ENCODE data around the gene ARHGEF12. TPM values are rescaled to one million over a fixed set of nuclear protein-coding genes. Genes with fewer than 3 reads are reported as not detected.

The ARHGEF12 gene
- total RNA-seq, 8 experiments from 2014 or later = 37.5 to 108 (median 48.2) TPM

- Histone ChIP-seq H3K27ac (peak overlapping the region in 1 of 2 donors; percentile 78), H3K4me1 (replicated peaks in 1 of 2) (peaks cover 7 to 22% of the 10 kb centered on the region in 2 donors), H3K4me3 (peak overlapping the region in 4 of 5 donors; percentile 17 to 37 (median 36))
- in situ Hi-C loops (cut with MboI; ENCODE audit: low pct_unique_long_range_greater_than_20kb in 2 of 9, low sequenced_read_pairs in 9 of 9, unreplicated experiment in 9 of 9) = no loop called here
- peak in 4 of 8 experiments; percentile 34 to 63 (median 62) for ATAC-seq (replicated peaks in 6 of 8)
- WGBS, 10 experiments = 61 to 100% (median 83%) methylated on average over 2 to 5 of the region's 5 CpGs; no CpG with 5 or more reads in 1 of the 10 experiments
These were observed 48.9 kb downstream of the ARHGEF12 start for GRCh38 chr11:120385110-120385509.

- in situ Hi-C loops (cut with MboI; ENCODE audit: low pct_unique_long_range_greater_than_20kb in 2 of 9, low sequenced_read_pairs in 9 of 9, unreplicated experiment in 9 of 9) = no loop called here
- Histone ChIP-seq H3K4me3 (peak overlapping the region; percentile 3 to 37 (median 36)), H3K4me1 (replicated peaks in 1 of 2) (peaks cover 7 to 22% of the 10 kb centered on the region in 2 donors), H3K27ac (peak overlapping the region in 1 of 2 donors; percentile 78)
- ATAC-seq (replicated peaks in 6 of 8) = peak in 5 of 8 experiments; percentile 33 to 44 (median 35)
- WGBS, 10 experiments = 40 to 83% (median 72%) methylated on average over 1 to 2 of the region's 2 CpGs; no CpG with 5 or more reads in 2 of the 10 experiments
These were observed 49.4 kb downstream of the ARHGEF12 start for GRCh38 chr11:120385655-120386054.

GRCh38 chr11:120386318-120386717 is 50.1 kb downstream of the ARHGEF12 start:
- WGBS, 10 experiments = 71 to 100% (median 96%) methylated on average over 1 of the region's 1 CpG; no CpG with 5 or more reads in 2 of the 10 experiments
- ATAC-seq (replicated peaks in 6 of 8) = peak in 1 of 8 experiments; percentile 67
- Histone ChIP-seq H3K4me1 (replicated peaks in 1 of 2) (peaks cover 10 to 25% of the 10 kb centered on the region in 2 donors), H3K4me3 (peak overlapping the region; percentile 3 to 37 (median 36)), H3K27ac (no peak overlapping the region)
- in situ Hi-C loops (cut with MboI; ENCODE audit: low pct_unique_long_range_greater_than_20kb in 2 of 9, low sequenced_read_pairs in 9 of 9, unreplicated experiment in 9 of 9) = no loop called here

GRCh38 chr11:120386774-120387371 is 50.7 kb downstream of the ARHGEF12 start:
- in situ Hi-C loops (cut with MboI; ENCODE audit: low pct_unique_long_range_greater_than_20kb in 2 of 9, low sequenced_read_pairs in 9 of 9, unreplicated experiment in 9 of 9) = no loop called here
- Histone ChIP-seq H3K4me3 (peak overlapping the region in 4 of 5 donors; percentile 17 to 37 (median 36)), H3K4me1 (replicated peaks in 1 of 2) (peaks cover 16 to 26% of the 10 kb centered on the region in 2 donors), H3K27ac (no peak overlapping the region)
- 20 to 100% (median 79%) methylated on average over 1 to 2 of the region's 2 CpGs; no CpG with 5 or more reads in 1 of the 10 experiments for WGBS, 10 experiments
- ATAC-seq (replicated peaks in 6 of 8) = peak in 2 of 8 experiments; percentile 8 to 47

GRCh38 chr11:120388261-120388660 is 52.0 kb downstream of the ARHGEF12 start:
- in situ Hi-C loops (cut with MboI; ENCODE audit: low pct_unique_long_range_greater_than_20kb in 2 of 9, low sequenced_read_pairs in 9 of 9, unreplicated experiment in 9 of 9) = no loop called here

GRCh38 chr11:120389693-120390584 is 53.7 kb downstream of the ARHGEF12 start:
- ATAC-seq (replicated peaks in 6 of 8) = no peak
- Histone ChIP-seq H3K4me3 (no peak overlapping the region), H3K27ac (no peak overlapping the region), H3K4me1 (replicated peaks in 1 of 2) (peaks cover 16 to 24% of the 10 kb centered on the region in 2 donors)
- in situ Hi-C loops (cut with MboI; ENCODE audit: low pct_unique_long_range_greater_than_20kb in 2 of 9, low sequenced_read_pairs in 9 of 9, unreplicated experiment in 9 of 9) = no loop called here
- WGBS, 10 experiments = 90 to 100% (median 95%) methylated on average over 4 to 5 of the region's 5 CpGs

More at GRCh38 chr11:120388261-120388660, 52.0 kb downstream of the ARHGEF12 start:
- ATAC-seq (replicated peaks in 6 of 8) = no peak
- Histone ChIP-seq H3K27ac (no peak overlapping the region), H3K4me3 (no peak overlapping the region), H3K4me1 (replicated peaks in 1 of 2) (peaks cover 16 to 29% of the 10 kb centered on the region in 2 donors)

GRCh38 chr11:120390585-120390922 is 54.3 kb downstream of the ARHGEF12 start:
- in situ Hi-C loops (cut with MboI; ENCODE audit: low pct_unique_long_range_greater_than_20kb in 2 of 9, low sequenced_read_pairs in 9 of 9, unreplicated experiment in 9 of 9) = no loop called here
- Histone ChIP-seq H3K27ac (no peak overlapping the region), H3K4me1 (replicated peaks in 1 of 2) (peaks cover 15 to 21% of the 10 kb centered on the region in 2 donors), H3K4me3 (no peak overlapping the region)
- ATAC-seq (replicated peaks in 6 of 8) = no peak
- WGBS, 10 experiments = 80 to 100% (median 100%) methylated on average over 1 of the region's 1 CpG; no CpG with 5 or more reads in 2 of the 10 experiments

GRCh38 chr11:120391292-120391691 is 55.1 kb downstream of the ARHGEF12 start:
- no peak overlapping the region for H3K4me3 ChIP-seq
- peak overlapping the region; percentile 12 to 15 for H3K27ac ChIP-seq
- H3K4me1 ChIP-seq (replicated peaks in 1 of 2) = peaks cover 9 to 16% of the 10 kb centered on the region in 2 donors
- ATAC-seq (replicated peaks in 6 of 8) = peak in 5 of 8 experiments; percentile 65 to 99 (median 79)
- in situ Hi-C loops (cut with MboI; ENCODE audit: low pct_unique_long_range_greater_than_20kb in 2 of 9, low sequenced_read_pairs in 9 of 9, unreplicated experiment in 9 of 9) = no loop called here

- in situ Hi-C loops (cut with MboI; ENCODE audit: low pct_unique_long_range_greater_than_20kb in 2 of 9, low sequenced_read_pairs in 9 of 9, unreplicated experiment in 9 of 9) = no loop called here
- Histone ChIP-seq H3K4me3 (no peak overlapping the region), H3K27ac (peak overlapping the region in 1 of 2 donors; percentile 12), H3K4me1 (replicated peaks in 1 of 2) (peaks cover 9 to 13% of the 10 kb centered on the region in 2 donors)
- WGBS, 10 experiments = 89 to 100% (median 100%) methylated on average over 1 of the region's 1 CpG; no CpG with 5 or more reads in 2 of the 10 experiments
- peak in 1 of 8 experiments; percentile 18 for ATAC-seq (replicated peaks in 6 of 8)
These were observed 55.6 kb downstream of the ARHGEF12 start for GRCh38 chr11:120391854-120392253.

- H3K27ac ChIP-seq = no peak overlapping the region
- no peak for ATAC-seq (replicated peaks in 6 of 8)
- H3K4me3 ChIP-seq = no peak overlapping the region
- 58 to 100% (median 93%) methylated on average over 1 to 6 of the region's 6 CpGs for WGBS, 10 experiments
- H3K4me1 ChIP-seq (replicated peaks in 1 of 2) = peaks cover 8 to 9% of the 10 kb centered on the region in 2 donors
- in situ Hi-C loops (cut with MboI; ENCODE audit: low pct_unique_long_range_greater_than_20kb in 2 of 9, low sequenced_read_pairs in 9 of 9, unreplicated experiment in 9 of 9) = no loop called here
These were observed 56.1 kb downstream of the ARHGEF12 start for GRCh38 chr11:120392314-120392713.

- no peak for ATAC-seq (replicated peaks in 6 of 8)
- 67 to 100% (median 100%) methylated on average over 1 to 2 of the region's 2 CpGs for WGBS, 10 experiments
These were observed 56.6 kb downstream of the ARHGEF12 start for GRCh38 chr11:120392793-120393192.

GRCh38 chr11:120394119-120394518 is 57.9 kb downstream of the ARHGEF12 start:
- H3K4me1 ChIP-seq (replicated peaks in 1 of 2) = peaks cover 9 to 11% of the 10 kb centered on the region in 2 donors
- no peak overlapping the region for H3K4me3 ChIP-seq
- in situ Hi-C loops (cut with MboI; ENCODE audit: low pct_unique_long_range_greater_than_20kb in 2 of 9, low sequenced_read_pairs in 9 of 9, unreplicated experiment in 9 of 9) = no loop called here
- H3K27ac ChIP-seq = no peak overlapping the region
- 80 to 100% (median 100%) methylated on average over 1 to 2 of the region's 2 CpGs for WGBS, 10 experiments
- no peak for ATAC-seq (replicated peaks in 6 of 8)

More at GRCh38 chr11:120392793-120393192, 56.6 kb downstream of the ARHGEF12 start:
- in situ Hi-C loops (cut with MboI; ENCODE audit: low pct_unique_long_range_greater_than_20kb in 2 of 9, low sequenced_read_pairs in 9 of 9, unreplicated experiment in 9 of 9) = no loop called here
- H3K27ac ChIP-seq = no peak overlapping the region
- H3K4me3 ChIP-seq = no peak overlapping the region
- H3K4me1 ChIP-seq (replicated peaks in 1 of 2) = peaks cover 7 to 9% of the 10 kb centered on the region in 2 donors

GRCh38 chr11:120395778-120396177 is 59.6 kb downstream of the ARHGEF12 start:
- in situ Hi-C loops (cut with MboI; ENCODE audit: low pct_unique_long_range_greater_than_20kb in 2 of 9, low sequenced_read_pairs in 9 of 9, unreplicated experiment in 9 of 9) = no loop called here
- no peak overlapping the region for H3K27ac ChIP-seq
- 71 to 100% (median 94%) methylated on average over 1 to 3 of the region's 3 CpGs; no CpG with 5 or more reads in 3 of the 10 experiments for WGBS, 10 experiments

More at GRCh38 chr11:120395778-120396177, 59.6 kb downstream of the ARHGEF12 start:
- no peak overlapping the region for H3K4me3 ChIP-seq
- no peak for ATAC-seq (replicated peaks in 6 of 8)
- H3K4me1 ChIP-seq (replicated peaks in 1 of 2) = peaks cover 9 to 11% of the 10 kb centered on the region in 2 donors
